H1 (cell line): ENCODE data around the gene UBN1. TPM values are rescaled to one million over a fixed set of nuclear protein-coding genes. Genes with fewer than 3 reads are reported as not detected.

ENCODE experiments used
- CTCF ChIA-PET: fragments of 300-600 bp; sonication (Branson Sonifier 250); formaldehyde crosslinking; loops from one replicate; lab custom pipeline; 2021; ENCODE audit not compliant: partially characterized antibody; lab: Charles Lee
- POLR2A ChIA-PET: fragments of 300-600 bp; sonication (Branson Sonifier 250); formaldehyde crosslinking; loops from one replicate; lab custom pipeline; 2021; ENCODE audit warnings: inconsistent platforms; ENCODE audit not compliant: partially characterized antibody; lab: Charles Lee
- DNase-seq, 2 experiments: peaks; one replicate each; pipeline versions ENCODE4 v3.0.0 to v3.0.0-alpha.2; 2010 to 2022; ENCODE audit warnings: low spot score in 2 of 2, low read depth in 1 of 2, mixed read lengths in 1 of 2
- FAIRE-seq: peaks from 2 replicates; lab custom pipeline; 2011; peaks lifted over from hg19 to GRCh38; lab: Jason Lieb, UNC
- H2AFZ ChIP-seq: 2 replicates; pipeline ENCODE4 v1.8.1; 2012; ENCODE audit warnings: low read length, inconsistent platforms
- H2AK5ac ChIP-seq: 2 replicates; pipeline ENCODE4 v1.6.1; 2013; ENCODE audit warnings: low read depth, low read length
- H2BK120ac ChIP-seq: replicated peaks from 2 replicates; pipeline ENCODE3; 2013; ENCODE audit warnings: low read depth, low read length, inconsistent platforms
- H2BK12ac ChIP-seq: 2 replicates; pipeline ENCODE4 v1.6.1; 2013; ENCODE audit warnings: low read depth, low read length
- H2BK15ac ChIP-seq: 2 replicates; pipeline ENCODE4 v1.6.1; 2013; ENCODE audit warnings: low read length
- H2BK20ac ChIP-seq: 2 replicates; pipeline ENCODE4 v1.6.1; 2013; ENCODE audit warnings: low read length
- H2BK5ac ChIP-seq: 2 replicates; pipeline ENCODE4 v1.6.1; 2013; ENCODE audit warnings: low read depth, low read length
- H3K14ac ChIP-seq: 2 replicates; pipeline ENCODE4 v1.6.1; 2013; ENCODE audit warnings: inconsistent platforms; ENCODE audit not compliant: insufficient read length
- H3K18ac ChIP-seq: 2 replicates; pipeline ENCODE4 v1.6.1; 2013; ENCODE audit warnings: low read length; ENCODE audit errors: extremely low read depth
- H3K23ac ChIP-seq: 2 replicates; pipeline ENCODE4 v1.6.1; 2013; ENCODE audit warnings: inconsistent platforms; ENCODE audit not compliant: insufficient read length
- H3K23me2 ChIP-seq: 2 replicates; pipeline ENCODE4 v1.6.1; 2013; ENCODE audit warnings: low read depth, low read length
- H3K27ac ChIP-seq: 2 replicates; pipeline ENCODE4 v1.6.1; 2011; ENCODE audit warnings: low read depth, low read length, inconsistent platforms
- H3K27me3 ChIP-seq, 4 experiments: replicated peaks in 1 of 4; 1 replicate in 1 of 4; 2 replicates in 3 of 4; pipeline versions ENCODE4 v1.6.1 to v1.8.1; 2011 to 2013; ENCODE audit warnings: low read length in 3 of 4, mild to moderate bottlenecking in 3 of 4, inconsistent platforms in 2 of 4, mixed read lengths in 2 of 4, moderate library complexity in 1 of 4; ENCODE audit not compliant: control insufficient read depth in 3 of 4, insufficient read depth in 3 of 4; ENCODE audit errors: extremely low read depth in 1 of 4
- H3K36me3 ChIP-seq, 4 experiments: 2 replicates each; pipeline versions ENCODE4 v1.6.1 to v1.8.1; 2011 to 2013; ENCODE audit warnings: mild to moderate bottlenecking in 4 of 4, low read length in 3 of 4, moderate library complexity in 2 of 4, control low read depth in 1 of 4, inconsistent platforms in 1 of 4; ENCODE audit not compliant: insufficient read depth in 4 of 4, control insufficient read depth in 2 of 4
- H3K4ac ChIP-seq: replicated peaks from 2 replicates; pipeline ENCODE3; 2013; ENCODE audit warnings: low read length, low read depth, mixed read lengths, inconsistent platforms; ENCODE audit not compliant: insufficient read length
- H3K4me1 ChIP-seq, 4 experiments: replicated peaks in 1 of 4; 1 replicate in 1 of 4; 2 replicates in 3 of 4; pipeline versions ENCODE4 v1.6.1 to v1.8.1; 2011 to 2013; ENCODE audit warnings: low read length in 3 of 4, inconsistent platforms in 2 of 4, mixed read lengths in 1 of 4; ENCODE audit not compliant: insufficient read depth in 4 of 4, control insufficient read depth in 3 of 4
- H3K4me2 ChIP-seq, 2 experiments: 2 replicates each; pipeline versions ENCODE4 v1.6.1 to v1.8.1; 2011 to 2013; ENCODE audit warnings: low read depth in 2 of 2, low read length in 2 of 2, control low read depth in 1 of 2, inconsistent platforms in 1 of 2, mild to moderate bottlenecking in 1 of 2; ENCODE audit not compliant: insufficient read depth in 1 of 2
- H3K4me3 ChIP-seq, 4 experiments: fragments of 200-600, 300-600 bp in 1 of 4; sonication (generic), shearing (Covaris generic), sonication (Bioruptor Twin) in 1 of 4; 2 replicates each; pipeline versions ENCODE4 v1.5.1 to v1.8.1; 2011 to 2016; ENCODE audit warnings: low read length in 4 of 4, low read depth in 3 of 4, control low read depth in 2 of 4, inconsistent platforms in 2 of 4, mild to moderate bottlenecking in 2 of 4, mixed read lengths in 1 of 4, moderate library complexity in 1 of 4; ENCODE audit not compliant: insufficient read depth in 2 of 4; ENCODE audit errors: extremely low read depth in 1 of 4
- H3K56ac ChIP-seq: replicated peaks from 2 replicates; pipeline ENCODE3; 2013; ENCODE audit warnings: low read depth, mild to moderate bottlenecking, mixed read lengths, low read length, inconsistent platforms; ENCODE audit not compliant: insufficient read length
- H3K79me1 ChIP-seq: 2 replicates; pipeline ENCODE4 v1.6.1; 2013; ENCODE audit warnings: low read depth, low read length, control low read depth
- H3K79me2 ChIP-seq, 2 experiments: 2 replicates each; pipeline versions ENCODE4 v1.6.1 to v1.8.1; 2012 to 2013; ENCODE audit warnings: low read length in 2 of 2, mild to moderate bottlenecking in 2 of 2, inconsistent platforms in 1 of 2; ENCODE audit not compliant: insufficient read depth in 2 of 2, control insufficient read depth in 1 of 2
- H3K9ac ChIP-seq, 4 experiments: replicated peaks in 1 of 4; 1 replicate in 1 of 4; 2 replicates in 3 of 4; pipeline versions ENCODE4 v1.6.1 to v1.8.1; 2011 to 2013; ENCODE audit warnings: low read depth in 3 of 4, low read length in 3 of 4, control low read depth in 2 of 4, mild to moderate bottlenecking in 2 of 4, moderate library complexity in 2 of 4, inconsistent platforms in 1 of 4; ENCODE audit errors: extremely low read depth in 1 of 4
- H3K9me3 ChIP-seq, 2 experiments: 2 replicates each; pipeline versions ENCODE4 v1.6.1 to v1.8.1; 2012 to 2013; ENCODE audit warnings: mild to moderate bottlenecking in 2 of 2, moderate library complexity in 2 of 2, control low read depth in 1 of 2, inconsistent platforms in 1 of 2, low read depth in 1 of 2, low read length in 1 of 2, mixed read lengths in 1 of 2; ENCODE audit not compliant: insufficient read depth in 2 of 2
- H4K20me1 ChIP-seq, 2 experiments: replicated peaks in 1 of 2; 2 replicates each; pipeline versions ENCODE3 to v1.8.1; 2011 to 2013; ENCODE audit warnings: inconsistent platforms in 2 of 2, low read length in 2 of 2, mild to moderate bottlenecking in 1 of 2; ENCODE audit not compliant: insufficient read depth in 2 of 2, control insufficient read depth in 1 of 2
- H4K5ac ChIP-seq: 2 replicates; pipeline ENCODE4 v1.6.1; 2013; ENCODE audit warnings: low read length, low read depth, mixed read lengths, inconsistent platforms; ENCODE audit not compliant: insufficient read length
- H4K8ac ChIP-seq: 2 replicates; pipeline ENCODE4 v1.8.0; 2013; ENCODE audit warnings: mild to moderate bottlenecking, moderate library complexity, low read length, inconsistent platforms; ENCODE audit not compliant: insufficient read depth; ENCODE audit errors: extremely low read depth
- H4K91ac ChIP-seq: replicated peaks from 2 replicates; pipeline ENCODE3; 2013; ENCODE audit warnings: low read length, mixed read lengths, inconsistent platforms; ENCODE audit not compliant: insufficient read length
- ATF2 ChIP-seq: IDR thresholded peaks from 2 replicates; pipeline ENCODE4 v1.6.1; 2012; ENCODE audit warnings: low read length, inconsistent platforms
- ATF3 ChIP-seq: IDR thresholded peaks from 2 replicates; pipeline ENCODE4 v1.6.1; 2011; ENCODE audit warnings: low read depth, mild to moderate bottlenecking, low read length; ENCODE audit not compliant: insufficient read depth
- CTBP2 ChIP-seq: IDR thresholded peaks from 2 replicates; pipeline ENCODE4 v1.7.0; 2011; ENCODE audit warnings: borderline replicate concordance, mild to moderate bottlenecking, moderate library complexity, mixed read lengths, low read length; ENCODE audit not compliant: insufficient read depth, insufficient read length
- KDM4A ChIP-seq: IDR thresholded peaks from one replicate; pipeline ENCODE4 v1.7.1; 2012; ENCODE audit warnings: low read depth, mild to moderate bottlenecking, moderate library complexity, low read length, inconsistent platforms; ENCODE audit not compliant: severe bottlenecking
- KDM5A ChIP-seq: fragments of 200-600 bp; IDR thresholded peaks from 2 replicates; pipeline ENCODE4 v1.7.1; 2012; ENCODE audit warnings: mild to moderate bottlenecking, low read length, inconsistent platforms, mixed read lengths
- MAFK ChIP-seq: IDR thresholded peaks from 2 replicates; pipeline ENCODE4 v1.6.1; 2012; ENCODE audit warnings: low read depth, mild to moderate bottlenecking, improper control_type of control experiment, low read length
- RBBP5 ChIP-seq: IDR thresholded peaks from 2 replicates; pipeline ENCODE4 v1.7.1; 2012; ENCODE audit warnings: low read depth, mild to moderate bottlenecking, inconsistent platforms, low read length, moderate library complexity, borderline replicate concordance
- TAF7 ChIP-seq: optimal IDR thresholded peaks from 2 replicates; pipeline ENCODE3; 2011; ENCODE audit warnings: low read depth, mild to moderate bottlenecking, inconsistent platforms, low read length, moderate library complexity, borderline replicate concordance
- WGBS, 2 experiments: shearing (Covaris generic) in 1 of 2; methylation state at CpG; one replicate each; pipeline versions ENCODE4 v1.1.6 to v1.1.7; 2013 to 2015; ENCODE audit warnings: low lambda C conversion rate in 2 of 2, mixed read lengths in 2 of 2, inconsistent platforms in 1 of 2, low coverage in 1 of 2, missing lambda C conversion rate in 1 of 2; ENCODE audit not compliant: insufficient replicate concordance in 2 of 2, insufficient coverage in 1 of 2, insufficient read length in 1 of 2; ENCODE audit errors: extremely low coverage in 1 of 2, missing lambda C conversion rate in 1 of 2; 5-methylcytosine and 5-hydroxymethylcytosine counted together
- polyA plus RNA-seq, 7 experiments: library from polyadenylated mRNA; depleted of rRNA in 3 of 7; stranded (reverse) in 5 of 7; unstranded in 2 of 7; fragments of >200 nt in 5 of 7; fragments of 200-250 nt in 2 of 7; gene quantifications; 1 replicate in 5 of 7; 2 replicates in 1 of 7; 4 replicates in 1 of 7; pipeline versions ENCODE4 v1.2.1 to v1.2.3, GENCODE V29; 2011 to 2013; ENCODE audit warnings: missing spikeins in 2 of 7, mixed read lengths in 2 of 7
- total RNA-seq: library from RNA; stranded (reverse); fragmentation: NEBNext Ultra II Directional; extraction: Animal tissue kit (Norgen Biotek cat#: 25700); gene quantifications from 2 replicates; pipeline ENCODE4 v1.2.1, GENCODE V29; 2021

Gene UBN1
- total and polyA plus RNA-seq, 2 of the 8 experiments (the other 6 are each of a cell fraction or from before 2014, with no cell fraction given) = 16.2 to 37.0 TPM

- H2BK120ac ChIP-seq = no peak overlapping the region
- no peak overlapping the region for H4K5ac ChIP-seq
- WGBS, 2 experiments = 82% methylated on average over 2 of the region's 2 CpGs; no CpG with 5 or more reads in 1 of the 2 experiments
- no peak overlapping the region for H3K4me2 ChIP-seq
- no peak overlapping the region for H2AFZ ChIP-seq
- no peaks in the 10 kb centered on the region; a peak in 1 of 7 replicates for H3K27me3 ChIP-seq
- DNase-seq (no peak), FAIRE-seq (no peak)
- no peak overlapping the region for H4K8ac ChIP-seq
- peaks cover 0 to 6% of the 10 kb centered on the region in 2 experiments; a peak in 2 of 4 replicates for H3K79me2 ChIP-seq
- H2BK12ac ChIP-seq = no peak overlapping the region
- H3K36me3 ChIP-seq = peaks cover 0 to 8% (median 2%) of the 10 kb centered on the region in 4 experiments; a peak in 3 of 8 replicates
- no peak overlapping the region for H3K14ac ChIP-seq
- H3K18ac ChIP-seq = no peak overlapping the region
- no peaks in the 10 kb centered on the region for H3K23me2 ChIP-seq
- no peak overlapping the region for H2BK20ac ChIP-seq
- CTCF ChIA-PET = interaction anchor here (0.6 to 1.3 kb wide), 4 partner anchors 9 to 119 kb away, joined by 3 read pairs; no protein-coding TSS in a partner anchor
- no peak overlapping the region for H2BK15ac ChIP-seq
- peaks cover 0 to 8% (median 3%) of the 10 kb centered on the region in 4 experiments; a peak in 4 of 7 replicates for H3K4me1 ChIP-seq
- no peak overlapping the region for H2BK5ac ChIP-seq
- H3K4me3 ChIP-seq = no peak overlapping the region
- H3K9ac ChIP-seq = no peak overlapping the region
- peaks cover 4% of the 10 kb centered on the region for H3K79me1 ChIP-seq
- H3K23ac ChIP-seq = no peak overlapping the region
- POLR2A ChIA-PET = interaction anchor here (1.1 to 3.0 kb wide), 2 partner anchors 9 to 12 kb away, joined by 3 to 11 read pairs; no protein-coding TSS in a partner anchor
- no peak overlapping the region for H2AK5ac ChIP-seq
- peaks cover 0 to 10% of the 10 kb centered on the region in 2 experiments for H4K20me1 ChIP-seq
- H3K4ac ChIP-seq = no peak overlapping the region
- no peak overlapping the region for H3K56ac ChIP-seq
- no peak overlapping the region for H3K27ac ChIP-seq
- H4K91ac ChIP-seq = no peak overlapping the region
- peaks cover 4 to 5% of the 10 kb centered on the region in 2 experiments; a peak in 2 of 4 replicates for H3K9me3 ChIP-seq
- TF ChIP-seq RBBP5 (no peak), KDM4A (no peak), MAFK (no peak), ATF3 (no peak), CTBP2 (no peak), KDM5A (no peak), ATF2 (no peak), TAF7 (no peak)
Observed at GRCh38 chr16:4926928-4927327, 79.6 kb downstream of the UBN1 start.
